ENCODE measurements around the gene ALKAL2.
"Not testable (repeated sequence)": the region's sequence is repeated elsewhere in the genome, so short reads cannot be mapped to it uniquely, and the experiment has no call there.

ALKAL2 gene

GRCh38 chr2:287911-288757 is at the start of gene ALKAL2:
Gene ALKAL2, minus strand, starts transcription at chr2:288091. Its CDS starts 256 bp downstream, at chr2:287835.
- DNase-seq = peak; percentile 46

GRCh38 chr2:336949-337348 is 49.1 kb upstream of the ALKAL2 start:
- DNase-seq = not testable (repeated sequence)

DNA sequence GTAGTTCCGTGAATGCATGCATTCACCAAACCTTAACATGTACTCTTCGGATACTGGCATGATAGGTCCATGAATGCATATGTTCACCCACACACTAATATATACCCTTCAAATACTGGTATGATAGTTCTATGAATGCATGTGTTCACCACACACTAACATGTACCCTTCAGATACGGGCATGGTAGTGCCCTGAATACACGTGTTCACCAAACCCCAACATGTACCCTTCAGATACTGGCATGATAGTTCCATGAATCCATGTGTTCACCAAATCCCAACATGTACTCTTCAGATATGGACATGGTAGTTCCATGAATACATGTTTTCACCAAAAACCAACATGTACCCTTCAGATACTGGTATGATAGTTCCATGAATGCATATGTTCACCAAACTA is 48.5 kb upstream of the ALKAL2 start:
- no peak for DNase-seq

GRCh38 chr2:332592-332991 is 44.7 kb upstream of the ALKAL2 start:
- no peak for DNase-seq

DNA sequence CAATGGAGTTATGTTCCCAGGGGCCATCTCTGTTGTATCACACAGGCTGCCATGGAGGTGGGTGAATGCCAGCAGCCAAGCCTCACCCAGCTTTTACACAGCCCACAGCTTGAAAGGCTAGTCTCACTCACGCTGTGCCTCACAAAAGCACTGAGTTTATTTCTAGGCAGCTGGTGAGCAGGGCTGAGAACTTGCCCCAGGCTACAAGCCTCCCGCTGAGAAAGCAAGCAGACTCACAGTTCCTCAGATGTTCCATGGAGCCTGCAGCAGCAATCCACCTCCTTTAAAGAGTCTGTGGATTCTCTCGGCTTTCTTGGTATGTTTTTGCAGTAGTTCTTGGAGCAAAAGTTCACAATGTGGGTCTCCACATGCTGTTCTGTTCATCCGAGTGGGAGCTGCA is 40.9 kb upstream of the ALKAL2 start:
- no peak for DNase-seq

- no peak for DNase-seq
Observed at GRCh38 chr2:323035-323434, 35.1 kb upstream of the ALKAL2 start.

DNA sequence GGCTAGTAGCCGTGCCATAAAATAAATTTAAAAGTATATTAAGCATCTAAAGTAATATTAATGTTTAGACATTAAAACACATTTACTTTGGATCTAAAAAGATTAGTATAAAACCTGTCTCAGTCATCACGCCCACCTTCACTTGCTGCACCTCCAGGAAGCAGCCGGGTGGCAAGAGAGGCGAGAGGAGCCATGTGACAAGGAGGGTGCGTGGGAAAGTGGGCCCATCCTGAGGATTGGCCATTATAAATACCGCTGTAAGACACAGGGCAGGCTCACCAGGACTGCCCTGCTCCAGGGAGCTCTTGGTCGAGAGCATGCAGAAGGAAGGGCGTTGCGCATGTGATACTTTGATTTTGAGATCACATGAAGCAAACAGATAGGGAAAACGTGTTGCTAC is 34.4 kb upstream of the ALKAL2 start:
- no peak for DNase-seq

DNA sequence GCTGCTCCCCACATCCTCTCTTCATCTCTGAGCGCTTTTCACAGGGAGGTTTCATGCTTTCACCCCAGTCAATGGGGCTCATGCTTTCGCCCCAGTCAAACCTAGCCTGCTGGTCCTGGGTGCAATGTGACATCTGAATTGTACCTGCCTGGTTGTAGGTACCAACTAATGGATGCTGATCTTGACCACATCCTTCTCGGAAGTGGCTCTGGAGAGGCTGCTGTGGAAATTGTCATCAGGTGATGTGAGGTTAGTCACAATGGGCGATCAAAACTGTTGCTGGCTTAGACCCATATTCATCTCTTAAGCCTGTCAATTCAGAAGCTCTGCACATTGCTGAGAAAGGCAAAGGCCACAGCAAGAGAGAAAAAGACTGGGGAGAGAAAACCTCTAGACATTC is 32.7 kb upstream of the ALKAL2 start:
- no peak for DNase-seq

- no peak for DNase-seq
Observed at GRCh38 chr2:319059-319600, 31.2 kb upstream of the ALKAL2 start.

DNA sequence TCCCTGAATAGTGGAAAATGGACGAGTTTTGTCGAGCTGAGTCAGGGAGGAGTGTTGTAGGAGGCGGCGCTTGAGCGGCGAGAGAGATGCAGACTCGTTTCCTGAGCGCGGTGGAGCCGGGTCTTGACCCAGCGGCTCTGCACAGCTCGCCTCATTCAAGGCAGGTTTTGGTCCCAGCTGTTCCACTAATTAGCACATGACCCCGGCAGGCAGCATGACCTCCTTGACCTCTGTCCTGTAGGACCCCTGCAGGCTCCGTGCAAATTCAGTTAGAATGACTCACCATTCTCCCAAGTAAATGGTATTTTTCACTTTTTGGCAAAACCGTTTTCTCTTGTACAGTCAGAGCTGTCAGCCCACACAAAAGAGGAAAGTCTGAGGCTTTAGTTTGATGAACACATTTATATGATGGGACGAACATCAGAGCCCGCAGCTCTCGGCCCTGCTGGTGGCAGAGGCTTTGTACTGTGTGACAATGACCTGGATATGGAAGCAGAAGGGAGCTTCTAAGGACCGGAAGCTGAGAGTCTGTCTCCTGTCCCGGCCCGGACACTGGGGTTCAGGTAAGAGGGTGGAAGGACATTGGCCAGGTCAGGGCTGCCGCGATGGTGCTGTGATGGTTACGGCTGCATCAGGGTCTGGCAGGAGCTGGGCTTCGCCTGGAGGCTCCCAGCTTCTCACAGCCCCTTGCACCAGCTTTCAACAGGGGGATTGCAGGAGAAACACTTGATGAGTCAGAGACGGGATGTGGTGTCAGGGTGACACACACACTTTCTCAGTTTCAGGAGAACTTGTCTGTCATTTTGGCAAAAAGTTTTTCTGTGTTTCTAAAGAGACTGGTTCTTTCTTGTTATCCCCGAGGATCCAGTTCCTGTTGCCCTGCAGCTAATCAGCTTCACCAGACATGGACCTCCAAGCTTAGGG is 29.9 kb upstream of the ALKAL2 start:
- DNase-seq = no peak

GRCh38 chr2:316381-316780 is 28.5 kb upstream of the ALKAL2 start:
- no peak for DNase-seq

- DNase-seq = not testable (repeated sequence)
Observed at GRCh38 chr2:315925-316324, 28.0 kb upstream of the ALKAL2 start.

DNA sequence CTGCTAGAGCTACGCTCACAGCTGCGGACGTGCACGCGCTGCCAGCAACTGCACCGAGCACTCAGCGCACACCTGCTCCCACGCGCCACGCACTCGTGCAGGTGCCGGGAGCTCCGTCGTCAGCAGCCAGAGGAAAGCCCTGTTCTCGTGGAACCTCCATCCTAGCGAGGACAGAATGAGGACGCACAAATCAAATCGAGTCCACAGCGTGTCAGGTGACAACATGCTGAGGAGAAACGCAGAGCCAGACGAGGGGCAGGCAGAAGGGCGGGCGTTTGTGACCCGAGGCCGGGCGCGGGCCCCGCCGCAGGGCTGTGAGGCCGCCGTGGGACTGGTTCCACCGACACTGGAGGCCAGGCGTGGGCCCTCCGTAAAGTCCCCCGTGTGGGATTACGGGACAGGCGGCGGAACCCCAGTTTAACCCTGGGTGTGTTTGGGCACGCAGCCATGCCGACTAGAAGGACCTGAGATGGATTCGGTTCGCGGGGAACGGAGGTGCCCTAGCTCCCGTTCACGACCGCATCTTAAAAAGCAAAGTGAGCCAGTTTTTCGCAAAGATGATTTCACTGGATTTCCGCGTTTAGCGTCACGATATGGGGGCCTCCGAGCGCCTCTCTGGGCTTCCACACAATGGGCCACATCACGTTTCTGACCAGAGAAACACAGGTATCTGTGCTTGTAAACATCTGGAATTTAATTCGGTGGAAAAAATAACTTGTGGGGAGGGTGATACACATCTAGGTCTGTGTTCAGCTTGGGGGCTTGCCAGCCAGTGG is 26.9 kb upstream of the ALKAL2 start:
- no peak for DNase-seq

- DNase-seq = no peak
Observed at GRCh38 chr2:313991-314390, 26.1 kb upstream of the ALKAL2 start.

GRCh38 chr2:310994-311393 is 23.1 kb upstream of the ALKAL2 start:
- no peak for DNase-seq

DNA sequence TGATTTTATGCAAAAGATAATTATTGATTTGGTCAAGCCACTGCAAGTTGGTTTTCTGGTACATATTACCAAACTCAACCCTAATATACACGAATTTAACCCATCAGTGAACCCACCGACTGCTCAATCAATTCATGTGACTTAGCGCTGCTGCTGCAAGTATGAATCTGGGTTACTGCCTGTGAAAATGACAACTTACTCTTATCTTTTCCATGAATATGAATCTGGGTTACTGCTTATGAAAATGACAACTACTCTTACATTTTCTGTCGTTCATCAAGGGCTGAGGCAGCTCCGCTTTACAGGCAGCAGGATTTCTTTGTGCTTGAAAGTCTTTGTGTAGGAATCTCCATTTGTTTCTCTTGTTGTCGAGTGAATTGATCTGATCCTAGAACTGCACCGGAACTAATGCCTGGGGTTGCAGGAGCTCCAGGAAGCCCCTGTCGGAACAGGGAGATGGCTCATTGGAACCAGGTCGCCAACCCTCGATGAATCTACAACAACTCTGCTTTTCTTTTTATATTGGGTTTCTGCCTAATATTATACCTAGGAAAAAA is 22.1 kb upstream of the ALKAL2 start:
- no peak for DNase-seq

DNA sequence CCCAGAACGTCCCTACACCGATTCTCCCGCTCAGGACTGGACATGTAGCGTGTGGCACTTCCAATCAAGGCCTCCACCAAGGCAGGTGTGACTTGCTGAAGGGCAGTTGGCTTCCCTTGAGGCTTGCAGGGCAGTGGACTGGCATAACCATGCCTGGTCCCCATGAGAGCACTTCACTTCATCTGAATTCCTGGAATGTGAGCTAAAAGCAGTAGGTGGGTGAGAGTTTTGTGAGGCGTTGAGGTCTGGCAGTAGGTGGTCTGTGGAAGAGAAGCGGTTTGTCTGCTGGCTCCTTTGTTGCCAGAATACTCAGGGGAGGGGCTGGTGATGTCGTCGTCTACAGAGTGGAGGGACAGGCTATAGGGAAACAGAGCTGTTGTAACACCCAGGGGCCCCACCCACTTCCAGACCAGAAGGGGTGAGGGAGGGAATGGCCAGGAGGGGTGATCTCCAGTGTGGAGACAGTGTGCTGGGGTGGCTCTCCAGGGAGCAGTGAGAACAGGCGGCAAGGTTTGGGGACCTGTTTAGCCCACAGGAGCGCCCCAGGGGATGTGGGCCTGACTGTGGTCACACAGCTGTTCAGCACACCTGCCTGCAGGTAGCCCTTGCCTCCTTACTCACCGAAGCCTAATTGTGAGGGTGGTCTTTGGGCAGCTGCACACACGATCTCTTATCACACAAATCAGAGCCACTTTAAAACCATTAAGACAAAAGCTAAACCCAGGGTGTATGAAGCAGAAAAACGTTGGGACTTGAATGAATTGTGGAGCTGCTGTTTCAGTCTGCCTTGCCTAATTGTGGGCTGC is 21.5 kb upstream of the ALKAL2 start:
- DNase-seq = no peak

- no peak for DNase-seq
Observed at GRCh38 chr2:305366-305765, 17.5 kb upstream of the ALKAL2 start.

GRCh38 chr2:296354-296753 is 8.5 kb upstream of the ALKAL2 start:
- DNase-seq = no peak

- no peak for DNase-seq
Observed at GRCh38 chr2:295090-295489, 7.2 kb upstream of the ALKAL2 start.

DNA sequence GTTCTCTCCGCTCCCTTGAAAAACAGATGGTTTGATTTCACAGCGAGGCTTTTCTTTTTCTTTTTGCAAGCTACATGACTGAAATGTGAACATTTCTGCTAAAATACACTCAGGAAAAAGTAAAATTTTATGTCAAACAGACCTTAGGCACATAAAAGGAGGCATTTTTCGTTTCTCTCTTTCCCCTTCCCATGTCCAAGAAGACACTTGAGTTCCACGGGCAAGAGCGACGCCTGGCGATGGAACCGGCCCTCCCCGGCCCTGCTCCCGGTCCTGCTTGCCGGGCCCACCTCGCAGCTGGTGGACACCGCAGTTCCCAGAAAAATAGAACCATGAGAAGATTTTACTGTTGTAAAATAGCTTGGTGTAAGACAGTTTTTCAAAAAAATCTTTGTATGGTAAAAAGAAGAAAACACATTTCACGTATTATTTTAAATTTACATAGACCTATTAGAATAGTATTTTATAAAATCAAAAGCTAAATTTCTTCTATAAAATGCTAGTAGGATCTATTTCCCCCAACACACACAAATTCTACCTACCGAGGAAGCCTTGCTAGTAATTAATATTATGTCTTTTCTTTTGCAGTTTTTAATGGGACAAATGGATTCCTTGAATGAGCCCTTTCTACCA is 2.3 kb upstream of the ALKAL2 start:
- peak; percentile 89 for DNase-seq
